ENCODE data around the gene NDFIP2. TPM values are rescaled to one million over a fixed set of nuclear protein-coding genes. Genes with fewer than 3 reads are reported as not detected.
A peak's percentile ranks its signal among the peaks of the same experiment; 100 is the strongest.

NDFIP2 gene
- polyA plus RNA-seq, 2 of the 4 experiments (the other 2 are of a cell fraction) = 23.2 to 39.9 TPM

DNA sequence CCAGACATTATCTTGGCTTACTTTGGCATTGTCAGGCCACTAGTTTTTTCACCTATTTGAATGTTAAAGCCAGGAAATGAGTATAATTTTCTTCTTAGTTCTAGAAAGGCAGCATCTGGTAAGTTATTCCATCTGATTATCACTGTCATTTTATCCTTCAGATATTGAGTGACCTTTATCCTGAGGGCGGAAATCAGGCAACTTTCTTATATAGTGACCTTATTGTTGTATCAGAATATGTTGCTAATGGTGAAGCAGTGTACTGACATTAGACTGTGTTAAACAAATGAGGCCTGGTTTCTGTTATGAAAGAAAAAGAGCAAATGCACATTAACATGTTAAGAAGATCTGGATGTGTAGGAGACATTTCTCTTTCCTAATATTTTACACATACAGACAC, 5.4 kb upstream of the NDFIP2 start:
- FAIRE-seq = no peak
- Histone ChIP-seq H3K4me2 (no peak overlapping the region), H3K9me3 (no peaks in the 10 kb centered on the region), H3K27ac (no peak overlapping the region), H3K4me1 (no peaks in the 10 kb centered on the region), H3K4me3 (no peak overlapping the region)
- TF ChIP-seq CBX8 (IDR thresholded peaks at IDR 0.05) (no peak), MAZ (IDR thresholded peaks at IDR 0.05; ENCODE audit: borderline replicate concordance, low read depth, low read length) (no peak)
- ChIA-PET CTCF (no interaction called here), POLR2A (no interaction called here)
- DNase-seq (ENCODE audit: low read depth in 1 of 2, low spot score in 1 of 2) = no peak
- no peak for ATAC-seq
- WGBS (ENCODE audit: missing lambda C conversion rate) = 57% methylated on average over 1 of the region's 1 CpG

DNA sequence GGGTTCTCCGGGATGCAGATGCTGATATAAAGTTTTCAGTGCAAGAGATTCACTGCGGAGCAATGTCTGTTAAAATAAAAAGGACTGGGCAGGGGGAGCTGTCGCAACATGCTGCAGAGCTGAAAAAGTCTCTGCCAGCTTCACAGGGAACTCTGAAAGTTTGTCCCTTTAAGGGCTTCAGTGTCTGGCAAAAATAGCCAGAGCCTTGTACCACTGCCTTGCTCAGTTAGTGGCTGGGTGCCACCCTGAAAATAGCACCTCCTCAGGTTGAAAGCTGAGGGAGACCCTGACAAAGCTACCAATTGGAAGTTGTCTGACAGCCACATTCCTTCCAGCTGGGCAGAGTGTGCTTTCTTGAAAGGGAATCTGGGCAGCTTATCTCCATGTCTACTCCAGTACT, 3.0 kb upstream of the NDFIP2 start:
- Histone ChIP-seq H3K4me3 (no peak overlapping the region), H3K27ac (no peak overlapping the region), H3K9me3 (no peaks in the 10 kb centered on the region), H3K4me1 (peaks cover 8% of the 10 kb centered on the region), H3K4me2 (no peak overlapping the region)
- FAIRE-seq (no peak), ATAC-seq (no peak), DNase-seq (ENCODE audit: low read depth in 1 of 2, low spot score in 1 of 2) (no peak)
- WGBS (ENCODE audit: missing lambda C conversion rate) = 60% methylated on average over 3 of the region's 3 CpGs
- no peak for TF ChIP-seq FOSB (CRISPR knock-in tag; IDR thresholded peaks at IDR 0.05)
- TF ChIP-seq BHLHE40 (IDR thresholded peaks at IDR 0.05; ENCODE audit: low read depth, low read length) = no peak
- POLR2A ChIA-PET = no interaction called here
- CTCF ChIA-PET = no interaction called here

DNA sequence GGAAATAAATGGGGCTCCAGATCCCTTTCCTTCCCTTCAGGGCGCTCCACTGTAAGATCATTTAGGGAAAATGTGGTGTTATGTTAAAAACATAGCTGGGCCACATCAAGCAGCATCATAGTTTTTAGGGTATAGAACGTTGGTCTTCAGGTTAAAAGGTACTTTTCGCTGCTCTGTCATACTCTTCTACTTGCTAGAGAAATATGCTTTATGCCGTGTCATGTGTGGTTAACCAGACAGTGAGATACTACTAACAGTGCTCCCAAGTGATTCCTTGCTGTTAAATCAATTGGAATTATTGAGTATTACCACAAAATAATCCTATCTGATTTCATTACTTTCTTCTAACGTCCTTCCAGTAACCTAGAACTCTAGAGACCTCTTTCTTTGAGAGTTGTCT, 1.1 kb upstream of the NDFIP2 start:
- TF ChIP-seq HDAC2 (IDR thresholded peaks at IDR 0.05) (no peak), EHMT2 (IDR thresholded peaks at IDR 0.05; ENCODE audit: low read depth) (no peak), BHLHE40 (IDR thresholded peaks at IDR 0.05; ENCODE audit: low read depth, low read length) (no peak), SREBF2 (IDR thresholded peaks at IDR 0.05) (no peak)
- WGBS (ENCODE audit: missing lambda C conversion rate) = 85% methylated on average over 5 of the region's 5 CpGs

DNA sequence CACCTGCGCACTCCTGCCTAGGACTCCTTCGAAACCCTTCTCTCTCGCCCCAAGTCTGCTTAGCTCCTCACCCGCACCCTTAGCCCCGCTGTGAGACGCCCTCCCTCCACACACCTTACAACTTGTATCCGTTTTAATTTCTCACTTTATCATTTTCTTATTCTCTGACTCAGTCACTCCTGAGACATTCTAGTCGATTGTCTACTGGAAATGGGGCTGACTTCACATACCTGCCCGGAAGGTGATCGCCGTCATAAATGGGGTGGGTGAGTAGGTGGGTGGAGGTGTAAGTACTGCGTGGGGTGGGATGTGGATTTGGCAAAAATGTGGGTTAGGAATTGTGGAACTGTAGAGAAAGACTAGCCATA, 714 bp downstream of the NDFIP2 start:
- TF ChIP-seq, protein P1, sequence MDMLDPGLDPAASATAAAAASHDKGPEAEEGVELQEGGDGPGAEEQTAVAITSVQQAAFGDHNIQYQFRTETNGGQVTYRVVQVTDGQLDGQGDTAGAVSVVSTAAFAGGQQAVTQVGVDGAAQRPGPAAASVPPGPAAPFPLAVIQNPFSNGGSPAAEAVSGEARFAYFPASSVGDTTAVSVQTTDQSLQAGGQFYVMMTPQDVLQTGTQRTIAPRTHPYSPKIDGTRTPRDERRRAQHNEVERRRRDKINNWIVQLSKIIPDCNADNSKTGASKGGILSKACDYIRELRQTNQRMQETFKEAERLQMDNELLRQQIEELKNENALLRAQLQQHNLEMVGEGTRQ (IDR thresholded peaks at IDR 0.05) = no peak
- no peak for TF ChIP-seq HOXA7 (CRISPR knock-in tag; IDR thresholded peaks at IDR 0.05)
- TF ChIP-seq, protein P2, sequence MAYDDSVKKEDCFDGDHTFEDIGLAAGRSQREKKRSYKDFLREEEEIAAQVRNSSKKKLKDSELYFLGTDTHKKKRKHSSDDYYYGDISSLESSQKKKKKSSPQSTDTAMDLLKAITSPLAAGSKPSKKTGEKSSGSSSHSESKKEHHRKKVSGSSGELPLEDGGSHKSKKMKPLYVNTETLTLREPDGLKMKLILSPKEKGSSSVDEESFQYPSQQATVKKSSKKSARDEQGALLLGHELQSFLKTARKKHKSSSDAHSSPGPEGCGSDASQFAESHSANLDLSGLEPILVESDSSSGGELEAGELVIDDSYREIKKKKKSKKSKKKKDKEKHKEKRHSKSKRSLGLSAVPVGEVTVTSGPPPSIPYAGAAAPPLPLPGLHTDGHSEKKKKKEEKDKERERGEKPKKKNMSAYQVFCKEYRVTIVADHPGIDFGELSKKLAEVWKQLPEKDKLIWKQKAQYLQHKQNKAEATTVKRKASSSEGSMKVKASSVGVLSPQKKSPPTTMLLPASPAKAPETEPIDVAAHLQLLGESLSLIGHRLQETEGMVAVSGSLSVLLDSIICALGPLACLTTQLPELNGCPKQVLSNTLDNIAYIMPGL (CRISPR knock-in tag; IDR thresholded peaks at IDR 0.05; ENCODE audit: borderline replicate concordance) = no peak
- TF ChIP-seq ZSCAN20 (CRISPR knock-in tag; IDR thresholded peaks at IDR 0.05) = no peak
- no peak for TF ChIP-seq JUN (IDR thresholded peaks at IDR 0.05)
- no peak for TF ChIP-seq GATA3 (IDR thresholded peaks at IDR 0.05; ENCODE audit: borderline replicate concordance)
- TF ChIP-seq EHMT2 (IDR thresholded peaks at IDR 0.05; ENCODE audit: low read depth) = no peak
- no peak for TF ChIP-seq EHF (CRISPR knock-in tag; IDR thresholded peaks at IDR 0.05)
- TF ChIP-seq NFE2L2 (conservative IDR thresholded peaks at IDR 0.05; ENCODE audit: low read length) = no peak
- no peak for TF ChIP-seq MAZ (IDR thresholded peaks at IDR 0.05; ENCODE audit: borderline replicate concordance, low read depth, low read length)
- no peak for TF ChIP-seq RFX5 (IDR thresholded peaks at IDR 0.05)
- TF ChIP-seq HDAC2 (IDR thresholded peaks at IDR 0.05) = no peak
- TF ChIP-seq POLR2A (IDR thresholded peaks at IDR 0.05; ENCODE audit: low read length) = no peak
- no peak for TF ChIP-seq BHLHE40 (IDR thresholded peaks at IDR 0.05; ENCODE audit: low read depth, low read length)
- no peak for TF ChIP-seq SMC3 (IDR thresholded peaks at IDR 0.05)
- no peak for TF ChIP-seq JUNB (IDR thresholded peaks at IDR 0.05)
- TF ChIP-seq, protein P3, sequence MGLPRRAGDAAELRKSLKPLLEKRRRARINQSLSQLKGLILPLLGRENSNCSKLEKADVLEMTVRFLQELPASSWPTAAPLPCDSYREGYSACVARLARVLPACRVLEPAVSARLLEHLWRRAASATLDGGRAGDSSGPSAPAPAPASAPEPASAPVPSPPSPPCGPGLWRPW (IDR thresholded peaks at IDR 0.05) = no peak
- no peak for TF ChIP-seq EP300 (IDR thresholded peaks at IDR 0.05)
- FAIRE-seq = no peak
- Histone ChIP-seq H3K4me3 (peak overlapping the region; percentile 69), H3K9me3 (no peaks in the 10 kb centered on the region), H3K4me2 (peak overlapping the region; percentile 75), H3K4me1 (peaks cover 45% of the 10 kb centered on the region), H3K27ac (peak overlapping the region; percentile 73 to 93)
- WGBS (ENCODE audit: missing lambda C conversion rate) = 2% methylated on average over 12 of the region's 12 CpGs
- POLR2A ChIA-PET = interaction anchor here (0.9 to 1.5 kb wide), 5 partner anchors 10 to 58 kb away, joined by 3 to 8 read pairs (median 4); no protein-coding TSS in a partner anchor
- DNase-seq (ENCODE audit: low read depth in 1 of 2, low spot score in 1 of 2) = no peak
- CTCF ChIA-PET = interaction anchor here (1.0 to 4.3 kb wide), 2 partner anchors 55 to 58 kb away, joined by 4 to 17 read pairs; no protein-coding TSS in a partner anchor
- ATAC-seq = peak; percentile 48 to 53

More for the DNA sequence above, 1.1 kb upstream of the NDFIP2 start:
- H3K4me1 ChIP-seq = peaks cover 27% of the 10 kb centered on the region
- H3K4me2 ChIP-seq = no peak overlapping the region
- POLR2A ChIA-PET = no interaction called here
- FAIRE-seq (no peak), DNase-seq (ENCODE audit: low read depth in 1 of 2, low spot score in 1 of 2) (no peak), ATAC-seq (no peak)
- no peak overlapping the region for H3K27ac ChIP-seq
- no peaks in the 10 kb centered on the region for H3K9me3 ChIP-seq
- CTCF ChIA-PET = interaction anchor here (4.3 kb wide), 1 partner anchor 56 kb away, joined by 17 read pairs; no protein-coding TSS in a partner anchor
- no peak overlapping the region for H3K4me3 ChIP-seq

Measured in A549 (cell line).